Activated CD8-positive, alpha-beta memory T cell treated with anti-CD3 and anti-CD28 coated beads for 24 hours (primary cell): ENCODE data around the gene COL27A1.

Experiments
- DNase-seq: peaks from one replicate; pipeline ENCODE4 v3.0.0-alpha.2; 2020

COL27A1 gene

DNA sequence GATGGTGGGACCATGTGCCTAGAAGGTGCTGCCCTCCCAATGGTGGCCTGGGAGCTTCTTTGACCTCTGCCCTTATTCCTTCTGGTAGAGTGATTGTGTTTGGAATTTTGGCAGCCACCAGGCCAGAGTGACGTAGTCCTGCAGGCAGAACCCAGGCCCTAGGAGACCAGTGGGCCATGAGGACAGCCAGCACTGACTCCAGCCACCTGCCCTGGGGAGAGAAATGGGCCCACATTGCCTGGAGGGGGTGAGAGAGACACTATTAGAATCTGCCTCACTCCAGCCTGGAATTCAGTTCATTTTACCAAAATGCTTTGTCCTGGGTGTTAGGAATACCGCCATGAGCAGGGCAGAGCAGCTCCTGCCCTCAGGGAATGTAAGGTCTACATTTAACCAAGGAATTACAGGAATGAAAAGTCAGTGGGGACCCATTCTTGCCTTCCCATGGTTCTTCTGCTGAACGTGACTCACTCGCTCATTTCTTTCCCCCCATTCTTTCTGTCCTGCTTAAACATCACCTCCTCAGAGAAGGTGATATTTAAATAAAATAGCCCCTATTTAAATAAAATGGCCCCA, 5.5 kb upstream of the COL27A1 start:
- no peak for DNase-seq

DNA sequence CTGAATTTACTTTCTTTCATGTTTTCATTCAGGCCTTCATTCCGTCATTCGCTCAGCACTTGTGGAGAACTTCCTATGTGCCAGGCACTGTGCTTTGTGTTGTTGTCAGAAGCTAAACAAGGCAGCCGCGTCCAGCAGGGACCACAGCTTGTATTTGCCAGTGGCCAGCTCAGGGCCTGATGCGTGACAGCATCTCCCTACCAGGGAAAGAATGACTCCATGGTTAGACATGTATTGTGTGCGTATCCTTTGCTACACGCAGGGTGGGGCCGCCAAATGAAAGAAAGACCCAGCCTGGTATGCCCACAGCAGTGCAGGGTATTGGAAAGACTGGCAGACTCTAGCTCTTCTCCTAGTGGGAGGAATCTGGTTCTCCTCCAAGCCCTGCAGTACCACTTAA, 4.7 kb upstream of the COL27A1 start:
- no peak for DNase-seq

DNA sequence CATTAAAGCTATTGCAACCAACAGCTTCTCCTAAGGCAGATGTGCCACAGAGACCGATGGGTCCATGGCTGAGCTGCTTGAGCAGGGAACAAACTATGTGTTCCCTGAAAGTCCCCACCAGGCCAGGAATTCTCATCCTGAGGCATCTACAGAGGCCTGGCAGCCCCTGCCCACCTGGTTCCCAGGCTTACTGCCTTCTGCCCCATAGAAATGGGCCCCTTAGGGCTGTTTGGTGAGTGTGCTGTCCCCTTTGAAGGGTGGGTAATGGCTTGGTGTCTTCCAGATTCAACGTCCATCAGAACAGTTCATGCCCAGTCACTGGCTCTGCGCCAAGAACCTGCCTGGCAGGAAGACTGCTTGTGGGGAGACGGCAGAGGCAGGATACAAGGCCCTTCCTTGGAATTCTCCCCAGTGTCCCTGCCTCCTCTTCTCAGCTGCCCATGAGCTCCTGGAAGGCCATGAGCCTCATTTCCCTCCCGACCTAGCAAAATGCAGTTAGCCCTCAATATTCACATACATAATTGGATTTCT, 3.8 kb upstream of the COL27A1 start:
- DNase-seq: no peak

DNA sequence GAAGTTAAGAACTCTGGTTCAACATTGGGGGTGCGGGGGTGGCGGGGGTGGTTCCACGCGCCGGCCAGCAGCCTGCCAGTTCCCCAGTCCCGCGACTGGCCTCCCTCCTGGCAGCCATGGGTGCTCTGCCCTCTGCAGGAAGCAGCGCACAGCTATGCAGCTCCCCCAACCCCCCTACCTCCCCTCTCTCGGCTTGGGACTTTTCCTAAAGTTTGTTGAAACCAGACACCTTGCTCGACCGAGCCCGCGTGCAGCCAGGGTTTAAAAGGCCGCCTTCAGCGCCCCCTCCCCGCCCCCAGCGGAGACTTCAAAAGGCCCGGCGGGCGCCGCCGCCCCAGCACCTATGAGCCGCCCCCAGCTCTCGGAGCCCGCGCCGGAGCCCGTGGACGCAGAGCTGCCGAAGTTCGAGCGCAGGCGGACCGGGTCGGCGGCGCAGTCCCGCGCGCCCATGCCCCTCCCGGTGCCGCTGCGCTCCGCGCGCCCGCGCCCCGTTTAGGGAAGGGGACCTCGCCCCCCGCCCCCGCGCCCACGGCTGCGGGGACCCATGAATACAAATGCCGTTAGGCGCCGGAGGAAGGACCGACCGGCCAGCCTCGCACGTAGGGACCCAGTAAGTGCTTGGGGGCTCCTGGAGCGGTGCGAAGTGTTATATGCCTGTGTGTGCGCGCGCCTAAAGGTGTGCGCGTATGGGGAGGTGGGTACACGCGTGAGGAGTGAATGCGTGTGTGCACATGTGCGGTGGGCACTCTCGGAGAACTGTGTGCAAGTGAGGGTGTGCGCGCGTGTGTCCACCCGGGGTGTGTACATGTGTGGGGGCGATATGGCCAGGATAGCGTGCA, 1.4 kb upstream of the COL27A1 start:
- DNase-seq: no peak

DNA sequence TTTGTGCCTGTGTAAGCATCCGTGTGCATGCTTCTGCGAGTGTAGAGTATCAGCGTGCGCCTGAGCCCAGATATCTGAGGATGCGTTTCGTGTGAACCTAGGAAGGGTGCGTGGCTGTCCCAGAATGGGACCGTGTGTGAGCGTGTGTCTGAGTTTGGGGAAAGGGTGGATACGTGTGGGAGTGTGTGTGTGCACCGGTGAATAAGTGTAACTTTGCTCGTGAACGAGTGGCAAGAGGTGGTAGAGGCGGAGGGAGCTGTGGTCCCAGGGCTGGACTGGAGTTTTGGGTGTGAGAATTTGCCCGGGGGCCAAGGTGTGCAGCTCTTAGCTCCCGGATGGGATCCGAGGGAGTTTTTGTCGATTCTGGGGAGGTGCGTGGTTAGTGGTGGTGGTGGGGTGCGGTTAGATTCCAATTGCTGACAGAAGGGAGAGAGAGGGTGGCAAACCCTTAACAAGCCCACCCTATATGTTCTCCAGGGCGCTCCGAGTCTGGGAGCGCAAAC, 686 bp upstream of the COL27A1 start:
- DNase-seq: peak; percentile 59

DNA sequence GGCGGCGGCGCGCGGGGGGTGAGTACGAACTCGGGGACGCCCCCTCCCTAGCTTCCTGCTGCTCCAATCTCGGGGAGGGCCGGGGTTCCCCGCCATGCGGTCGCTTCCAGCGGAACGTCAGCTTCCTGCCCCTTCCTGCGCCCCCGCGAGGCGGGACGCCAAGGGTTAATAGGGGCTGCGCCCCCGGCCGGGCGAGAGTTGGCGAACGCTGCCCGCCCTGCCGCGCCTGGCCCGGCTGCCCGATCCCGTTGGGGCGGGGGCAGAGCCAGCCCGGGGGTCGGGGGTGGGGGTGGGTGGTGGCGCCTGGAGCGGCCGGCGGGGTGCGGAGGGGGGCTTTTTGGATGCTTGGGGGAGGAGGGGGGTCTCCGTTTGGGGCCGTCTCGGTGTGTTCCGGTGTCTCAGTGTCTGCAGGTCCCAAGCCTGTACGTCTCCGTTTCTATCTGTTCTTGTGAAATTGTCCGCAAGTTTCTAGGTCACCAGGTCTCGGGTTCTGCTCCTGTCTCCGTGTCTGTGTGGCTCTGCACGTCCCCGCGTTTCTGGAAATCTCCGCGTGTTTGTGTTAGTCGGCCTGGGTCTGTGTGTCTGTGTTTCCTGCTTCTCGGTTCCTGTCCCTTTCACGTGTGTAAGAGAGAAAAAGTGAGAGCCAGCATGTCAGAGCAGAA, 789 bp downstream of the COL27A1 start:
- DNase-seq: peak; percentile 69

DNA sequence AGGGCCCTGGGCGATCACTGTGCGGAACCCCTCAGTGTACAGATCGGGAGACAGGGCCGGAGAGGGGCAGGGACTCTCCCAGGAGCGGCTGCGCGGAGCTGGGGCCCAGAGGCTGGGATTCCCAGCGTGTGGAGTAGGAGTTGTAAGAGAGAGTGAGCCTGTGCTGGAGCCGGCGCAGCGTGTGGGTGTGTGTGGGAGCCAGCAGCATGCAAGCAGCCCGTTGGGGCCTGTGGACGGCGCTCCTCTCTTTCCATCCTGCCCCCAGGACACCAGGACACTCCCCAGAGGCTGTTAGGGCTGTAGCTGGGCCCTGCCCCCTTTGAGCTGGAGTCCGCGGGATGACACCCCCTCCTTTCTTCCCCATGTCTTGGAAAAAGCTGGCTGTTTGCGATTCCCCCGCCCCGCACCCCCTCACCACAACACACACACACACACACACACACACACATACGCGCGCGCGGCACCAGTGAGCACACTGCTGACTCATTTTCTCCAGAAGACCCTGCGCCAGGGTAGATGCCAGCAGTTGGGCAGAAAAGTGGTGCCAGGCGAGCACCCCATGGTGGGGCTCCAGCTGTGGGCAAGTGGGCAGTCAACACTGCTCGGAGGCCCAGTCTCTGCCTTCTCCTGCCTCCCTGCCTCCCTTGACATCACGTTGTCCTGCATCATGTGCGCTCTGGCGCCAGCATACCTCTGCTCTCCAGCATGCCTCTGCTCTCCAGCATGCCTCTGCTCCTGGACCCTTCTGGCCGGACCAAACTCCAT, 1.5 kb downstream of the COL27A1 start:
- DNase-seq: peak; percentile 59

DNA sequence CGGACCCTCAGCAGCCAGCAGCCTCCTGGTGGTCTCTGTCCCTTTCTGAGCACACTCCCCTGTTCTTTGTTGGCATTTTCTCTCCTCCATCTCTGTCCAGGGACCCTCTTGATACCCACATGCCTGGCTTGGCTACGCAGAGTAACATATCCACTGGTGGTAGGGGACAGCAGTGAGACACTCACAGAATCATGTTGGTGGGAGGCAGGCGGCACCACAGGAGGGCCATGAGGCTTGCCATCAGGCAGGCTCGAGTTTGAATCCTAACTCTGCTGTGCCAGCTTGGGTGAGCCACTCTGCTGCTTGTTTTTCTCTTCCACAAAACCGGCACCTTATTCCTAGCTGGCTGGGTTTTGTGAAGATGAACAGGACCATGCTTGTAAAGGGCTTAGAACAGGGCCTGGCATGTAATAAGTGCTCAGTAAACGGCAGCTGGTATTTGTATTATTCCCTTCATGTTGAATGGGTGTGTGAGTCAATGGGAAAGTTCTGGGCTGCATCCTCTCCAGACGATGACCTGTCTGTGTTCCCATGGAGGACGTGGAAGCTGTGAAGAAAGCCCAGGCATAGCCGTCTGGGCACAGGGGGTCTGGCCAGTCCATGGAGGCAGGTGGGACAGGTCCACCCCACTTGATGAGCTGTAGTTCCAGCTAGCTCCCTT, 2.3 kb downstream of the COL27A1 start:
- DNase-seq: no peak

DNA sequence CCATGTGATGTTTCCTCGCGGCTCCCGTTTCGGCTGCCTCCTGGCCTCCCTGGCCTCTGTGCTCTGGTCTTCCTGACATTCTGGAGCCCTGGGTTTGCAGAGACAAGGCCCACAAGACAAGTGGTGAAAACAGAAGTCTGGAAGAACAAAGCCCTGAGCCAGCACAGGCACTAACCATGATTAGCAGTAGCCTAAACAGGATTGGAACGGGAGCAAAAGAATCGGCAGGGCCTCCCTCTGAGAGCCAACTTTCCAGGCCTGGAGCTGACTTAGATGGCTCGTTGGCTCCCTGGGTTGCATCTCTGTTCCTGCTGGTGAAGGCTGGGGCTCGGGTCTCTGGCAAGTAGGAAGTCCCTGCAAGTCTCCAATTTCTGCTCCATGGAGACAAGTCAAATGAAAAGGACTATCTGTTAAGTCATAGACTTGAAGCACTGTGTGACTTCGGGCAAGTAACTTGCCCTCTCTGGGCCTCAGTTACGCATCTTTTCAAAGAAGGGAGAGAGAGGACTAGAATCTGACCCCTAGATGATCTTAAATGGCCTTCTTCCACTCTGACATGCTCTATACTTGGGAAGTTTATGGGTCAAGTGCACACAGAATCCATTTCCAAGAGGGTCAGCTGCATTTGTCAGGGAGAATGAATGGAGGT, 3.3 kb downstream of the COL27A1 start:
- DNase-seq: no peak

DNA sequence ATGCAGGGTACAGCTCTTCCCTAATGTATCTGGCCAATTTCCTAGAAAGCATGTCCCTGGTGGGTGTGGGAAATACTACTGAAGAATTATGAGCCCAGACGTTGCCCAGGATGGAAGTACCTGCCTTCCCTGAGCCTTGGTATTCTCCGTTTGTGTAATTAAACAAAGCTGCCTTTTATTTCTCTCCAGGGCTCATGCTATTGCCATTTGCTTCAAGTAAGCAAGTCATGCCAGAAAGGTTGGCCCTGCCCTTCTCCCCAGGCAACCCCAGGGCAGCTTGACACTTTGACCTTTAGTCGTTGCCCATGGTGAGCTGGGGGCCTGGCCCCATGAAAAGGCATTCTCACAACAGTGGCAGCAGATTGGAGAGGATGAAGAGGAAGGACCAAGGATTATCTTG, 4.4 kb downstream of the COL27A1 start:
- no peak for DNase-seq

DNA sequence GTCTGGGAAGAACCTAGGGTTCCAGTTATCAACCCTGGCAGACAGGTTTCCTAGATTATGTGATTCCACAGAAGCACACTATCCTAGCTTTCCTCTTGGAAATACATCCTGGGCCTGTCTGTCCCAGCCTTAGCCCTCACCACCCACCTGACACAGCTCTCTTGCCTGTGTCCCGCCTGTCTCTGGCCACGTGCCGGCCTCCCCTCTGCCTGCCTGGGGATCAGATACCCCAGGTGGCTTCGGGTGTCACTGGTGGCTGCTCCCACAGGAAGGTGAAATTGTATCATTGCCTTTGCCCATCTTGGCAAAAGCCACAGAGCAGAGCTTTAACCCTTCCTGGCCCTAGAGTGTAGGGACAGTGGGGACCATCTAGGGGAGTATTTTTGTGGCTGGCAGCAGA, 6.2 kb downstream of the COL27A1 start:
- DNase-seq: no peak

DNA sequence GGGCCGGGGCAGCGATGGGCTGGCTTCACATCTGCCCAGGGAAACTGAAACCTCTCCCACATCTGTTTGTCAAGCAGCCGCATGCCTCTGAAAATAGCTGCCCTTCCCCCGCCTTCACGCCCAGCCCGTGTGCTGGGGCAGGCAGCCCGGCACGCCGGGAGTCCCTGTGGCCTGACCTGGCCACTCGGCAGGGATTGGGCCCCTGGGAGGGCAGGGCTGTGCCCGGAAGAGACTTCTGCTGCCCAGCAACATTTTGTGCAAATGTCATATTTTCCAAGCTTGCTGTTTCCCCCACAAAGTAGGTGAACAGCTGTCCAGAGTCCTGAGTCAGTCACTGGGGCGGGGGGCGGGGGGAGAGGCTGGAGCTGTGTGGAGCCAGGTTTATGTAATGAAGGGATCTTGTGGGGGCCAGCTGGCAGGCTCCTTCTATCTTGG, 8.2 kb downstream of the COL27A1 start:
- no peak for DNase-seq

DNA sequence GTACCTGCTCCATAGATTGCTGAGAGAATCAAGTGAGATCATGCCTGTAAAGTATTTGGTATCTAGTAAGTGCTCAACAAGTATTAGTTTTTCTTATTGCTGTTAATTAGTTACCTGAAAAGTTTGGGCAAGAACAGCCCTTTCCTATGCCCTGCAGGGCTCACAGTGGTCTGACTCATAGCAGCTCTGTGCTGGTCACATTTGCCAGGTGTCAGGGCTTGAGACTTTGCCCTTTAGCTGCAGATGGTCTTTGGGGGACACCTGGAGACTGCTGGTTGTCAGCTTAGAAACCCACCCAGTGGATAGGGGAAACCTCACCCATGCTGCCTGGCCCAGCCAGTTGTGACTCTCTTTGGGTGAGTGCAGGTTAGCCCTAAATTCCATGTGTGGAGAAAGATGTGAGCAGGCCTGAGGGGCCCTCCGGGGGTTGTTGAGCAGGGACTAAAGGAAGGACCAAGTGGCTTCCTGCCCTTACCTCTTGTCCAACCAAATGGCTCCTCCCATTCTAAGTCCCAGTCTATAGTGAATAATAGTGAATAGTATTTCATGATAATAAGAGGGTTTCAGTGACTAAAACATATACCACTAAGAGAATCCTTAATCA, 9.0 kb downstream of the COL27A1 start:
- no peak for DNase-seq

DNA sequence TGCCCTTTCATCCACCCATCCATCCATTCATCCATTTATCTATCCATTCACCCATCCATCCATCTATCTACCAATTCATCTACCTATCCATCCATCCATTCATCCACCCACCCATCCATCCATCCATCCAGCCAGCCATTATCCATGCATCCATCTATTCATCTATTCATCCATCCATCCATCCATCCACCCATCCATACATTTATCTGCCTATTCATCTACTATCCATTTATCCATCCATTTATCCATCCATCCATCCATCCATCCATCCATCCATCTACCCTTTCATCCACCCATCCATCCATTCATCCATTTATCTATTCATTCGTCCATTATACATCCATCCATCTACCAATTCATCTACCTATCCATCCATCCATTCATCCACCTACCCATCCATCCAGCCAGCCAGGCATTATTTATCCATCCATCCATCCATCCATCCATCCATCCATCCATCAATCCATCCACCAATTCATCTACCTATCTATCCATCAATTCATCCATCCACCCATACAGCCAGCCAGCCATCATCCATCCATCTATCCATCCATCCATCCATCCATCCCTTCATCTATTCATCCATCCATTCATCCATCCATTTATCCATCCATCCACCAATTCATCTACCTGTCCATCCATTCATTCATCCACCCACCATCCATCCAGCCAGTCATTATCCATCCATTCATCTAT, 10.2 kb downstream of the COL27A1 start:
- no peak for DNase-seq

DNA sequence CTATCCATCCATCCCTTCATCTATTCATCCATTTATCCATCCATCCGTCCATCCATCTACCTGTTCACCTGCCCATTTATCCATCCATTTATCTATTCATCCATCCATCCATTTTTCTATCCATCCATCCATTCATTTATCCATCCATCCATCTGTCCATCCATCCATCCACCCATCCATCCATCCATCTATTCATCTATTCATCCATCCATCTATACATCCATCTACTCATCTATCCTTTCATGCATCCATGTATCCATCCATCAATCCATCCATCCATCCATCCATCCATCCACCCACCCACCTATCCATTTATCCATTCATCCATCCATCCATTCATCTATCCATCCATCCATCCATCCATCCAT, 10.8 kb downstream of the COL27A1 start:
- no peak for DNase-seq

DNA sequence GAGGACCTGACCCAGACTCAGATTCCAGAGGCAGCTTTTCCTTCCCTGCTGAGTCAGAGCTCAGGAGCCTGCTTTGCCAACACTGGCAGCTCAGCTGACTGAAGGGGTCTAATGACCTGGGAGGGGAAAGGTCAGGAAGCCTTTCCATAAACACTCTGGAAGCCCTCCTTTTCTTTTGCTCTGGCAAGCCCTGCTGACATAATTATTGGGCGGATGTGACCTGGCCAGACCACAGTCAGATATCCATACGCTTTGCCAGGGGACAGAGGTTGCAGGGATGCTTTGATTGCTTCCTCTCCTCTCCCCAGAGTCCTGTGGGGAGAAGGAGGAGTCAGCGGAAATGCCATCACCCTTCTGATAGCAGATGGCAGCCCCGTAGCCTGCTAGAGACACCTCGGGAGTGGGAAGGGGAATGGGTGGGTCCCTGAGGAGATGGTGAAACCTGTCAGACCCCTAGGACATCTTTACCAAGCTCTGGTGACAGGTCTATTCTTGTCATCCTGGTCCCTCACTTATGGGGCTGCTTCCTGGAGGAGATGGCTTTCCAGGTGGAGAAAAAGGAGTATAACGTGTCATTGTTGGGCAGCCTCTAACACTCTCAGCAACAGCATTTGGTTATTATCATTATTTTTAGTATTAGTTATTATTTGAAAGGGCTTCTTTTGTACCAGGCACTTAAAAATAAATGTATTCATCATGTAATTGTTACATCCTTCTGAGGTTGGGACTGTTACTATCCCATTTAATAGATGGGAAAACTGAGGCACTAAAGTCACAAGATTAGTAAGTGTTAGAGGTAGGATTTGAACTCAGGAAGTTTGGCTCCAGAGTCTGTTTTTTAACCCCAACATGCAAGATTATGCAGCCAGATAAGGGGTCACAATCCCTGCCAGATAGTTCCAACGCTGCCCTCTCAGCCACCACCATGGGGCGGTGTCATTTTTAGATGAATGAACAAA, 11.6 kb downstream of the COL27A1 start:
- no peak for DNase-seq

DNA sequence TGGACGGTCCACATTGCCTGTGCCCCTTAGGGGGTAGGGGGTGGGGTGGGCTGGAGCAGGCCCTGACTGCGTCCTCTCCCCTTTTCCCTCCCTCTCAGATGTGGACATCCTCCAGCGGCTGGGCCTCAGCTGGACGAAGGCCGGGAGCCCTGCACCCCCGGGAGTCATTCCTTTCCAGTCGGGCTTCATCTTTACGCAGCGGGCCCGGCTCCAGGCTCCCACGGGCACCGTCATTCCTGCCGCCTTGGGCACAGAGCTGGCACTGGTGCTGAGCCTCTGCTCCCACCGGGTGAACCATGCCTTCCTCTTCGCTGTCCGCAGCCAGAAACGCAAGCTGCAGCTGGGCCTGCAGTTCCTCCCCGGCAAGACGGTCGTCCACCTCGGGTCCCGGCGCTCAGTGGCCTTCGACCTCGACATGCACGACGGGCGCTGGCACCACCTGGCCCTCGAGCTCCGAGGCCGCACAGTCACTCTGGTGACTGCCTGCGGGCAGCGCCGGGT, 12.3 kb downstream of the COL27A1 start:
- DNase-seq: no peak

DNA sequence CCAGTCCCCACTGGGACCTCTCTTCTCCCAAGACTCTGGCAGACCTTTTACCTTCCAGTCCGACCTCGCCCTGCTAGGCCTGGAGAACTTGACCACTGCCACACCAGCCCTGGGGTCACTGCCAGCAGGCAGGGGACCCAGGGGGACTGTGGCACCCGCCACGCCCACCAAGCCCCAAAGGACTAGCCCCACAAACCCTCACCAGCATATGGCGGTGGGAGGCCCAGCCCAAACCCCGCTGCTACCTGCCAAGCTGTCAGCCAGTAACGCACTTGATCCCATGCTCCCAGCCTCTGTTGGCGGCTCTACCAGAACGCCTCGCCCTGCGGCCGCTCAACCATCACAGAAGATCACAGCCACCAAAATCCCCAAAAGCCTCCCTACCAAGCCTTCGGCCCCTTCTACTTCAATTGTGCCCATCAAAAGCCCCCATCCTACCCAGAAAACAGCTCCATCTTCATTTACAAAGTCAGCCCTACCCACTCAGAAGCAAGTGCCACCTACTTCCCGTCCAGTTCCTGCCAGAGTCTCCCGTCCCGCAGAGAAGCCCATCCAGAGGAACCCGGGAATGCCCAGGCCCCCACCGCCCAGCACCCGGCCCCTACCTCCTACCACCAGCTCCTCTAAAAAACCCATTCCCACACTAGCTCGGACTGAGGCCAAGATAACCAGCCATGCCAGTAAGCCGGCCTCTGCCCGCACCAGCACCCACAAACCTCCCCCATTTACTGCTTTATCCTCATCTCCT, 13.1 kb downstream of the COL27A1 start:
- no peak for DNase-seq
